Right lobe of liver (tissue), 6 donors: ENCODE results near the gene TMCC2. TPM values are rescaled to one million over a fixed set of nuclear protein-coding genes. Genes with fewer than 3 reads are reported as not detected.
"Not testable (repeated sequence)": the region's sequence is repeated elsewhere in the genome, so short reads cannot be mapped to it uniquely, and the experiment has no call there.

Experiments
- ATAC-seq, 4 donors: fragments of 200-7000 bp; cut with Tn5 transposase; one replicate each; pipeline ENCODE4 v1.9.1; 2020; ENCODE audit warnings: mild to moderate bottlenecking in 4 of 4, moderate library complexity in 4 of 4
- DNase-seq, 3 donors: peaks; one replicate each; pipeline ENCODE4 v3.0.0-alpha.2; 2020
- H3K27ac ChIP-seq, 3 donors: fragments of 200-600 bp; one replicate each; pipeline ENCODE4 v1.8.0; 2022
- H3K27me3 ChIP-seq, 2 donors: fragments of 200-600 bp; one replicate each; pipeline ENCODE4 v1.8.0; 2022
- H3K36me3 ChIP-seq, 4 donors: fragments of 200-600 bp; sonication (generic) in 1 of 4; one replicate each; pipeline versions ENCODE4 v1.5.1 to v1.8.0; 2017 to 2022; ENCODE audit warnings: control low read depth in 1 of 4
- H3K4me1 ChIP-seq, 4 donors: fragments of 200-600 bp; sonication (generic) in 1 of 4; one replicate each; pipeline versions ENCODE4 v1.5.1 to v1.8.0; 2017 to 2022; ENCODE audit warnings: control low read depth in 1 of 4
- H3K4me3 ChIP-seq, 3 donors: fragments of 200-600 bp; one replicate each; pipeline ENCODE4 v1.8.0; 2022
- H3K9me3 ChIP-seq, 4 donors: fragments of 200-600 bp; sonication (generic) in 1 of 4; one replicate each; pipeline versions ENCODE4 v1.5.1 to v1.8.0; 2017 to 2022; ENCODE audit warnings: control low read depth in 1 of 4
- POLR2A ChIP-seq: fragments of 450-650 bp; IDR thresholded peaks from one replicate; pipeline ENCODE4 v1.6.1; 2017; ENCODE audit warnings: antibody characterized with exemption, mild to moderate bottlenecking
- WGBS: methylation state at CpG from one replicate; pipeline ENCODE4 v1.1.6; 2018; ENCODE audit warnings: low coverage, low lambda C conversion rate; ENCODE audit not compliant: insufficient coverage; ENCODE audit errors: missing lambda C conversion rate; 5-methylcytosine and 5-hydroxymethylcytosine counted together
- intact Hi-C, 2 donors: fragments of 100-400 bp; cut with DNase I; formaldehyde crosslinking; loops; one replicate each; pipeline versions ENCODE4 v1.11.2 to v1.14.1; 2022
- total RNA-seq, 6 experiments: library from RNA; depleted of rRNA in 2 of 6; stranded (reverse); fragments of >200 nt in 2 of 6; fragmentation: NEBNext Ultra II Directional in 3 of 6; extraction: Animal tissue kit (Norgen Biotek cat#: 25700) in 3 of 6; gene quantifications; one replicate each; pipeline versions ENCODE4 v1.1.0 to v1.2.4, GENCODE V29; 2016 to 2023
- TF ChIP-seq, protein P1 (sequence below), 4 donors: fragments of 200-600 bp in 3 of 4; fragments of 450-650 bp in 1 of 4; IDR thresholded peaks; one replicate each; pipeline versions ENCODE4 v1.5.1 to v1.8.0; 2016 to 2022; ENCODE audit warnings: antibody characterized with exemption in 4 of 4, mild to moderate bottlenecking in 2 of 4
- donor health status: DM: no; HTN: yes; CAD: no.
- donor health status: DM: no; HTN: no; CAD: no.
- donor health status: DM: no; HTN: no; CAD: no.
- donor health status: DM: no; HTN: yes; CAD: no.
- donor health status: DM: no; HTN: yes; CAD: no.

TMCC2 gene
- total RNA-seq, 6 experiments from 2014 or later, result 0.14 to 5.9 (median 0.30) TPM

DNA sequence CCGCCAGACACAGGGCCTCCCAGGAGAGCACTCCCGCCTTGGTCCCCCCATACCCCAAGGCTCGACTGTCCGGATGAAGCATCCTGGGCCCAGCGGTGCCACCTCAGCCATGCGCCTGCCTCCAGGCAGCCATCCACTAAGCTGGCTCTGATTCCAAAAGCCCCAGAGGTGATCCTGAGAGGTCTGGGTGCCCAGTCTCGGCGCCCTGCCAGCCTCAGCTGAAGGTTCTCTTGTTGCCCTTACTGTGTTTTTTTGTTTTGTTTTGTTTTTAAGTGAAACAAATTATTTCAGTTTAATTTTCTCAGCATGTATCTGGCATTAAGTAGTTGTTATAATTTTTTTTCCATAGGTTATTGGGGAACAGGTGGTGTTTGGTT, 48.9 kb downstream of the TMCC2 start:
- Histone ChIP-seq H3K4me1 (no peaks in the 10 kb centered on the region), H3K4me3 (no peak overlapping the region), H3K36me3 (no peaks in the 10 kb centered on the region), H3K27me3 (no peaks in the 10 kb centered on the region), H3K9me3 (no peaks in the 10 kb centered on the region), H3K27ac (no peak overlapping the region)
- no CpG with 5 or more reads among the region's 8 CpGs for WGBS
- DNase-seq, result no peak
- ATAC-seq, result no peak
- intact Hi-C loops, result loop anchor here in 1 of 2 donors (5.0 kb wide), 1 partner anchor 36 kb away; no protein-coding TSS in a partner anchor
- TF ChIP-seq, protein P1, sequence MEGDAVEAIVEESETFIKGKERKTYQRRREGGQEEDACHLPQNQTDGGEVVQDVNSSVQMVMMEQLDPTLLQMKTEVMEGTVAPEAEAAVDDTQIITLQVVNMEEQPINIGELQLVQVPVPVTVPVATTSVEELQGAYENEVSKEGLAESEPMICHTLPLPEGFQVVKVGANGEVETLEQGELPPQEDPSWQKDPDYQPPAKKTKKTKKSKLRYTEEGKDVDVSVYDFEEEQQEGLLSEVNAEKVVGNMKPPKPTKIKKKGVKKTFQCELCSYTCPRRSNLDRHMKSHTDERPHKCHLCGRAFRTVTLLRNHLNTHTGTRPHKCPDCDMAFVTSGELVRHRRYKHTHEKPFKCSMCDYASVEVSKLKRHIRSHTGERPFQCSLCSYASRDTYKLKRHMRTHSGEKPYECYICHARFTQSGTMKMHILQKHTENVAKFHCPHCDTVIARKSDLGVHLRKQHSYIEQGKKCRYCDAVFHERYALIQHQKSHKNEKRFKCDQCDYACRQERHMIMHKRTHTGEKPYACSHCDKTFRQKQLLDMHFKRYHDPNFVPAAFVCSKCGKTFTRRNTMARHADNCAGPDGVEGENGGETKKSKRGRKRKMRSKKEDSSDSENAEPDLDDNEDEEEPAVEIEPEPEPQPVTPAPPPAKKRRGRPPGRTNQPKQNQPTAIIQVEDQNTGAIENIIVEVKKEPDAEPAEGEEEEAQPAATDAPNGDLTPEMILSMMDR (IDR thresholded peaks at IDR 0.05), result no peak
- no peak for TF ChIP-seq POLR2A

DNA sequence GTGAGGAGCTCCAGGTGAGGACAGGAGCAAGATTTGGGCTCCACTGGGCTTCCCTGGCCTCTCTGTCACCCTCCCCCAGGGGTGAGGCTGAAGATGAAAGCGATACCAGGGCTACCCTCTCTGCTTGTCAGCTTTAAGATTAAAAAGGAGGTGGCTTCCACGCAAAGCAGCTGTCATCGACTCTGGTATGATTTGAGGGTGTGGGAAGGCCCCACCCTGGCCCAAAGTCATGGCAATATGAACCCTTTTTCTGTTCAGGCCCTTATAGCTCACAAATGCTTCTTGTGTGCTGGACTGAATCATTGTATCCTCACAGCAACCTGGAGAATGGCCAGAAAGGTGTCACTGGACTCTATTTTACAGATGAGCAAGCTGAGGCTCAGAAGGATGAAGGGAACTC, 52.2 kb downstream of the TMCC2 start:
- ATAC-seq, result no peak
- intact Hi-C loops, result loop anchor here in 1 of 2 donors (5.0 kb wide), 1 partner anchor 32 kb away; no protein-coding TSS in a partner anchor
- Histone ChIP-seq H3K36me3 (no peaks in the 10 kb centered on the region), H3K27me3 (no peaks in the 10 kb centered on the region), H3K9me3 (no peaks in the 10 kb centered on the region), H3K27ac (no peak overlapping the region), H3K4me3 (no peak overlapping the region), H3K4me1 (peaks cover 0 to 7% (median 0%) of the 10 kb centered on the region in 4 donors)
- 40% methylated on average over 1 of the region's 3 CpGs for WGBS
- TF ChIP-seq POLR2A, result no peak
- TF ChIP-seq, protein P1 (IDR thresholded peaks at IDR 0.05), result no peak
- DNase-seq, result no peak

DNA sequence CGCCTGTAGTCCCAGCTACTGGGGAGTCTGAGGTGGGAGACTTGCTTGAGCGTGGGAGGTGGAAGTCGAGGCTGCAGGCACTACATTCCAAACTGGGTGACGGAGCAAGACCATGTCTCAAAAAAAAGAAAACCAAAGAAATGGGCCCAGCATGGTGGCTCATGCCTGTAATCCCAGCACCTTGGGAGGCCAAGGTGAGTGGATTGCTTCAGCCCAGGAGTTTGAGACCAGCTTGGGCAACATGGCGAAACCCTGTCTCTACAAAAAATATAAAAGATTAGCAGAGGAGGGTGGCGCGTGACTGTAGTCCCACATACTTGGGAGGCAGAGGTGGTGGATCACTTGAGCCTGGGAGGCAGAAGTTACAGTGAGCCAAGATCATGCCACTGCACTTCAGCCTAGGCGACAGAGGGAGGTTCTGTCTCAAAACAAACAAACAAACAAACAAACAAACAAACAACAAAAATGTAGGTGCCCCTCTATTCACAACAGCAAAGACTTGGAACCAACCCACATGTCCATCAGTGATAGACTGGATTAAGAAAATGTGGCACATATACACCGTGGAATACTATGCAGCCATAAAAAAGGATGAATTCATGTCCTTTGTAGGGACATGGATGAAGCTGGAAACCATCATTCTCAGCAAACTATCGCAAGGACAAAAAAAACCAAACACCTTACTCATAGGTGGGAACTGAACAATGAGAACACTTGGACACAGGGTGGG, 53.1 kb downstream of the TMCC2 start:
- H3K27ac ChIP-seq, DNase-seq, H3K36me3 ChIP-seq, intact Hi-C loops, H3K27me3 ChIP-seq, ATAC-seq, H3K9me3 ChIP-seq, H3K4me3 ChIP-seq: not testable (repeated sequence)
- H3K4me1 ChIP-seq, result peaks cover 0 to 13% (median under 1%) of the 10 kb centered on the region in 4 donors
- 82% methylated on average over 6 of the region's 10 CpGs for WGBS

DNA sequence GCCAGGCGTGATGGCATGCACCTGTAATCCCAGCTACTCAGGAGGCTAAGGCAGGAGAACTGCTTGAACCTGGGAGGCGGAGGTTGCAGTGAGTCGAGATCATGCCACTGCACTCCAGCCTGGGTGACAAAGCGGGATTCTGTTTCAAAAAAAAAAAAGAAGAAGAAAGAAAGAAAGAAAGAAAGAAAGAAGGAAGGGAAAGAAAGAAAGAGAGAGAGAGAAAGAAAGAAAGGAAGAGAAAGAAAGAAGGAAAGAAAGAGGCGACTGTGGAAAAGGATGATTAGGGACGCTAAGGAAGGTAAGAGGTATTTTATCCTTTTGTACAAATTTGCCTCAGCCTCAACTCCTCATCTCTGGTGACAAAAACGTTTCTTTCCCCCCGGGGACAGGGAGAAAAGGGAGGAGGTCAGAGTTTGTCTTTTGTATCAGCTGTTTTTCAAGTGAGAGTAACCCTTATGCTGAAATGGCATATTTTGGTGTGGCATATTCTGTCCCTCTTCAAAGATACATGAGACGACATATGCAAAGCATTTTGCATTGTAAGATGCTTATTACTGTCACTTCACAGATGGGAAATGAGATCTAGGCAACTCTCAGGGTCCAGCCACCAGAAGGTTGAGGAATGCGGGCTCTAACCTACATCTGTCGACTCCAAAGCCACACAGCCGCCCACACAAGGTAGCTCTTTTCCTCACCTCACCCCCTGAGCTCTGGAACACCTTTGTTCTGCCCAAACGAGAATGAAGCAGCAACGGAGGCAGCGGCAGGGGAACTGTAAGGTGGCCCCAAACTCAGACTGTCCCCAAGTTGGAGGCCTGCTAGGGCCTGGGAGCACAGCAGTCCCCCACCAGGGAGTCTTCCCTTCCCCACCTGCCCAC, 55.8 kb downstream of the TMCC2 start:
- Histone ChIP-seq H3K9me3 (no peaks in the 10 kb centered on the region), H3K4me3 (no peak overlapping the region), H3K36me3 (no peaks in the 10 kb centered on the region), H3K27me3 (no peaks in the 10 kb centered on the region), H3K4me1 (peaks cover 0 to 13% (median under 1%) of the 10 kb centered on the region in 4 donors), H3K27ac (no peak overlapping the region)
- 79% methylated on average over 8 of the region's 15 CpGs for WGBS
- intact Hi-C loops, result no loop called here
- ATAC-seq, result no peak
- TF ChIP-seq POLR2A, result no peak
- TF ChIP-seq, protein P1 (IDR thresholded peaks at IDR 0.05), result no peak
- DNase-seq, result no peak
